ENCODE data around the gene NPR1. TPM values are rescaled to one million over a fixed set of nuclear protein-coding genes. Genes with fewer than 3 reads are reported as not detected.
"Not testable (repeated sequence)": the region's sequence is repeated elsewhere in the genome, so short reads cannot be mapped to it uniquely, and the experiment has no call there.

NPR1 gene
- total RNA-seq, 1 donor from 2014 or later = 17.3 TPM

GRCh38 chr1:153679337-153680119 lies 1.0 kb downstream of the NPR1 start:
- DNase-seq (ENCODE audit: low read depth in 2 of 2) = peak; percentile 43 to 49

DNA sequence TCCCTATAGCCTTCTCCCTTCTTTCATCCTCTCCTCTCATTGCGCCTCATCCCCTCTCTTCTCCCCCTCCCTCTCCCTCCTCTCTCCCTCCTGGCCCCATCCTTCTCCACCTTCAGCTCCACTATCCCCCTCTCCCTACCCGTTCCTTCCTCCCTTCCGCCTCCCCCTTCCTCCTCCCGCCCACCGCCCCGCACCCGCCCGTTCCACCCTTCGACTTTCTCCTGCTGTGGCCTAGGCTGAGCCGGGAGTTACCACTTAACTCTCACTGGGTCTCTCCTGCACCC lies 1.6 kb downstream of the NPR1 start:
- no peak for DNase-seq (ENCODE audit: low read depth in 2 of 2)

DNA sequence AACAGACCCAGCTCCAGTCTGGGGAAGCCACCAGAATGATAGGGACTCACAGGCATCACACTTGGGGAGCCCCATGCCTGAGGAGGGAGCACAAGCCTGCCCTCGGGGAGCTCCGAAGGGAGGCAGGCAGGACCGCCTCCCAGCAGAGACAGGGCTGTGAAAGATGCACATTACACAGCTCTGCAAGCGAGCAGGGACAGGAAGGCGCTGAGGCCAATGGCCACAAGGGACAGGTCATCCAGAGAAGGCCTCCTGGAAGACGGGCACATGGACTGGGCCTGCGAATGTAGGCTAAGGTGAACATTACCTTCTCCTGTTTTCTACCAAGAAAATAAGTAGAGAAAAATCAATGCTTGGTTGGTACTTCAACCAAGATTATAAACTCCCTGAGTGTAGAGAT lies 4.2 kb downstream of the NPR1 start:
- no peak for DNase-seq (ENCODE audit: low read depth in 2 of 2)

DNA sequence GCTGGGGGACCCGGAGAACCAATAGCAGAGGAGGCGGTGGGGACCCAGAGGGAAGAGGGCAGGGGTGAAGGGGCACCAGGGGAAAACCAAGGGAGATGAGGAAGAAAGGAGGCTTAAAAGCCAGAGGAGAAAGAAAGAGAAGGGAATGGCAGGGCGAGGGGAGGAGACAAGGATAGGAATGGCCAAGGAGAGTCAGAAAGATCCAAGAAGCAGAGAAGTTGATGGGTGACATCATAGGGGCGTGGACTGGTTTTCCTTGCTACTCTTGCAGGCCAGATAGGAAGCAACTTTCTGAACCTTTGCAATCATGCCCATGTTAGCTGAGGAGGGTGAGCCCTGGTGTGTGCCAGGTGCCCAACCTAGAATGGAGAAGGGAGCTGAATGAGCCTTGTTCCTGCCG lies 5.4 kb downstream of the NPR1 start:
- peak in 1 of 2 donors; percentile 39 for DNase-seq (ENCODE audit: low read depth in 2 of 2)

DNA sequence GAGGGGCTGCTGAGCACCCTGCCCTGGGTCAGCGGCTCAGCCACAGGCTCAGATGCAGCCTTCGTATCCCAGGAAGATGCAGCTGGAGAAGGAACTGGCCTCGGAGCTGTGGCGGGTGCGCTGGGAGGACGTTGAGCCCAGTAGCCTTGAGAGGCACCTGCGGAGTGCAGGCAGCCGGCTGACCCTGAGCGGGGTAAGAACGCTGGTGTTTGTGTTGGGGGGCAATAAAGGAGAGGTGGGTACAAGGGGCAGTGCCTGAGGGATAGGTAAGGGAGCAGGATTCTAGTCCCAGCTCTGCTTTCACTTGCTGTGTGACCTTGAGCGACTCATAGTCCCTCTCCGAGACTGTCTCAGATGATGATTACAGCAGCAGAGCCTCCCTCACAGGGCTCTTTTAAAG lies 6.4 kb downstream of the NPR1 start:
- no peak for DNase-seq (ENCODE audit: low read depth in 2 of 2)

GRCh38 chr1:153685544-153686340 lies 7.3 kb downstream of the NPR1 start:
- no peak for DNase-seq (ENCODE audit: low read depth in 2 of 2)

DNA sequence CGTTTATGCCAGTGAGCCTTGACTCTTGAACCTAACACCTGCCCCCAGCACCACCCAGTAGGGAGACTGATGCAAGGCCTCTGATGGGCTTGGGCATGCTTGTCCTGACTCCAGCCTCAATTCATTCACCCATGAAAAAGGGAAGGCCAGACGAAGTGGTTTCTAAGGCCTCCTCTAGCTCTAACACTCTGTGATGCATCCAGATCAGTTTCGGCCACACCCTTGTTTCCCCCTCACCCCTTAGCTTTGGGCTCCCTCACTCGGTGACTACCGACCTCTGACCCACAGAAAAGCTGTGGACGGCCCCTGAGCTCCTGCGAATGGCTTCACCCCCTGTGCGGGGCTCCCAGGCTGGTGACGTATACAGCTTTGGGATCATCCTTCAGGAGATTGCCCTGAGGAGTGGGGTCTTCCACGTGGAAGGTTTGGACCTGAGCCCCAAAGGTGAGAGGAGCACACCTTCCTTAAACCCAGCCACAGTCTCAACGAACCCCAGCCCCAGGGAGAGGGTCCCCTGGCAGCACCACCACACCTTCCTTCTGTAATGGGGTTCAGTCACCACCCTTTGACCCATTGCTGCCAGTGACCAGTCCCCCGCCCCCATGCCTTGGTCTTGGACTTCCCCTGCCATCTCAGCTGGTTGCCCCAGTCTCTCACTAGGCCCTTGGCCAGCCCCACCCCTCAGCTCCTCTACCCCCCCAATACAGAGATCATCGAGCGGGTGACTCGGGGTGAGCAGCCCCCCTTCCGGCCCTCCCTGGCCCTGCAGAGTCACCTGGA lies 9.0 kb downstream of the NPR1 start:
- no peak for DNase-seq (ENCODE audit: low read depth in 2 of 2)

GRCh38 chr1:153688276-153688675 lies 9.8 kb downstream of the NPR1 start:
- no peak for DNase-seq (ENCODE audit: low read depth in 2 of 2)

DNA sequence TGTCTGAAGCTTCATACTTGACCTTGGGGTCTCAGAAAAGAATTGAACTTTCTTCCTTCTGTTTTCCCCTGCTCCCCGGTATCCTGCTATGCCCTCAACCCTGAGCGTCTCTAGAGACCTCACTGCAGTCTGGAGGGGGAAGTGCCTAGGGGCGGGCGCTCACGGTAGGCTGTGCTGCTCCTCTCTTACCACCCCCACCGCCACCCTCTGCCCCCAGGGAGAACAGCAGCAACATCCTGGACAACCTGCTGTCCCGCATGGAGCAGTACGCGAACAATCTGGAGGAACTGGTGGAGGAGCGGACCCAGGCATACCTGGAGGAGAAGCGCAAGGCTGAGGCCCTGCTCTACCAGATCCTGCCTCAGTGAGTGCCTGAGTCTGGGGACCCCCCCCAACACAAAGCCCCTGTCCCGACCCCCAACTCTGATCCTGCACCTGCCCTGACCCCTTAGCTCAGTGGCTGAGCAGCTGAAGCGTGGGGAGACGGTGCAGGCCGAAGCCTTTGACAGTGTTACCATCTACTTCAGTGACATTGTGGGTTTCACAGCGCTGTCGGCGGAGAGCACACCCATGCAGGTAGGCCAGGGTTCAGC lies 10.3 kb downstream of the NPR1 start:
- no peak for DNase-seq (ENCODE audit: low read depth in 2 of 2)

DNA sequence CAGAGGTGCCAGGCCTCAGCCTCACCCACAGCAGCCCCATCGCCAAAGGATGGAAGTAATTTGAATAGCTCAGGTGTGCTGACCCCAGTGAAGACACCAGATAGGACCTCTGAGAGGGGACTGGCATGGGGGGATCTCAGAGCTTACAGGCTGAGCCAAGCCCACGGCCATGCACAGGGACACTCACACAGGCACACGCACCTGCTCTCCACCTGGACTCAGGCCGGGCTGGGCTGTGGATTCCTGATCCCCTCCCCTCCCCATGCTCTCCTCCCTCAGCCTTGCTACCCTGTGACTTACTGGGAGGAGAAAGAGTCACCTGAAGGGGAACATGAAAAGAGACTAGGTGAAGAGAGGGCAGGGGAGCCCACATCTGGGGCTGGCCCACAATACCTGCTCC lies 15.0 kb downstream of the NPR1 start:
- DNase-seq (ENCODE audit: low read depth in 2 of 2) = no peak

GRCh38 chr1:153696741-153697140 lies 18.3 kb downstream of the NPR1 start:
- DNase-seq (ENCODE audit: low read depth in 2 of 2) = no peak

GRCh38 chr1:153697191-153698019 lies 18.9 kb downstream of the NPR1 start:
- DNase-seq (ENCODE audit: low read depth in 2 of 2) = peak in 1 of 2 donors; percentile 17

GRCh38 chr1:153698020-153698922 lies 19.8 kb downstream of the NPR1 start:
- DNase-seq (ENCODE audit: low read depth in 2 of 2) = peak; percentile 41 to 79

GRCh38 chr1:153698923-153699714 lies 20.6 kb downstream of the NPR1 start:
- peak; percentile 11 to 15 for DNase-seq (ENCODE audit: low read depth in 2 of 2)

GRCh38 chr1:153699768-153700167 lies 21.3 kb downstream of the NPR1 start:
- no peak for DNase-seq (ENCODE audit: low read depth in 2 of 2)

DNA sequence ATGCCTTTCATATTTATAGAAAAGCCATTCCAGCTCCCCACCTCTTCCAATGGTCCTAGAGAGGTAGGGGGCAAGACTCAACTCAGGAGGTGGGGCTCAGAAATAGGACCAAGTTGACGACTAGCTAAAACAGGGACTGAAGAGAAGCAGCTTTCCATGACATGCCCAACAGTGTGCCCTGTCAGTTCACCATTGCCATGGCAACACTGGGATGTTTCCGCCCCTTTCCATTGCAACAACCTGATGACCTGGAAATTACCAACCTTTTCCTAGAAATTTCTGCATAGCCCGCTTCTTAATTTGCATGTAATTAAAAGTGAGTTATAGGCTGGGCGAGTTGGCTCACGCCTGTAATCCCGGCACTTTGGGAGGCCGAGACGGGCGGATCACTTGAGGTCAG lies 27.0 kb downstream of the NPR1 start:
- DNase-seq (ENCODE audit: low read depth in 2 of 2) = peak in 1 of 2 donors; percentile 50

DNA sequence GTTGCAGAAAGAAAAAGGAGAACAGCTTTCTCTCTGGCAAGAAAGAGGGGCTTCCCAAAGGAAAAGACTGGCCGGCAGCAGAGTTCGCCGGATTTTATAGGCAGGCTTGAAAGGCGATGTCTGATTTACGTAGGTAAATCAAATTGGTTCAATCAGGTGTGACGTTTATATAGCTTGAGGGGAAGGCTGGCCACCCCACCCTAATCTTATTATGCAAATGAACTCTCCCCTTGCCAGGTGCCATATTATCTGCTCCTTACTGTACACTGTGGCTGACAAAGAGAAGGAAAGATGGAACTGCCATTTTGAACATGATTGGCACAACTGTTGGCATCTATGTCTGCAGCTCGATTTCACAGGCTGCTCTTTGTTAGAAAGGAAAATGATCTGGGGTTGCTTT lies 32.5 kb downstream of the NPR1 start:
- DNase-seq (ENCODE audit: low read depth in 2 of 2) = no peak

DNA sequence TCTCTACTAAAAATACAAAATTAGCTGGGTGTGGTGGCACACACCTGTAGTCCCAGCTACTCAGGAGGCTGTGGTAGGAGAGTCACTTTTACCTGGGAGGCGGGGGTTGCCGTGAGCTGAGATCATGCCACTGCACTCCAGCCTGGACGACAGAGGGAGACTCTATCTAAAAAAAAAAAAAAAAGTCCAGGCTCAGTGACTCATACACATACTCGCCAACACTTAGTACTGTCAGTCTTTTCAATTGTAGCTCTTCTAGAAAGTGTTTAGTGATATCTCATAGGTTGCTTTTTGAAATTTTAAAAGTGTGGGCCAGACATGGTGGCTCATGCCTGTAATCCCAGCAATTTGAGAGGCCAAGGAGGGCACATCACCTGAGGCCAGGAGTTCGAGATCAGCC lies 37.7 kb downstream of the NPR1 start:
- DNase-seq (ENCODE audit: low read depth in 2 of 2) = not testable (repeated sequence)

- no peak for DNase-seq (ENCODE audit: low read depth in 2 of 2)
Measured at GRCh38 chr1:153717330-153717729, 38.8 kb downstream of the NPR1 start.

Data from lung microvascular endothelial cell (primary cell).